Fibroblast of gingiva (primary cell): ENCODE measurements around the gene CKM.
A peak's percentile ranks its signal among the peaks of the same experiment; 100 is the strongest.

ENCODE experiments used
- DNase-seq: peaks from one replicate; pipeline ENCODE4 v3.0.0-alpha.2; 2011; ENCODE audit warnings: low read depth

The CKM gene

GRCh38 chr19:45322744-45323281, at the start of gene CKM:
TSS of gene CKM (minus strand) at chr19:45322875. CDS start at chr19:45319713, 3,162 bp downstream.
- DNase-seq, result no peak

- peak; percentile 99 for DNase-seq
These were observed 47.9 kb upstream of the CKM start, which contains the start of gene ERCC2 for GRCh38 chr19:45370410-45371204. TSS of gene ERCC2 (minus strand) at chr19:45370573. CDS start at chr19:45370540, 33 bp downstream.

- DNase-seq, result no peak
These were observed 46.2 kb upstream of the CKM start for GRCh38 chr19:45368737-45369340.

- no peak for DNase-seq
These were observed 45.5 kb upstream of the CKM start for GRCh38 chr19:45368127-45368526.

GRCh38 chr19:45364696-45365095, 42.0 kb upstream of the CKM start:
- DNase-seq, result no peak

GRCh38 chr19:45363861-45364459, 41.3 kb upstream of the CKM start:
- DNase-seq, result no peak

GRCh38 chr19:45362291-45362690, 39.6 kb upstream of the CKM start:
- DNase-seq, result no peak

GRCh38 chr19:45361608-45362007, 38.9 kb upstream of the CKM start:
- no peak for DNase-seq

- DNase-seq, result no peak
These were observed 35.6 kb upstream of the CKM start for GRCh38 chr19:45358213-45358792.

GRCh38 chr19:45357445-45357783, 34.7 kb upstream of the CKM start:
- no peak for DNase-seq

GRCh38 chr19:45356760-45357444, 34.2 kb upstream of the CKM start:
- DNase-seq, result no peak

GRCh38 chr19:45355910-45356309, 33.2 kb upstream of the CKM start:
- DNase-seq, result no peak

GRCh38 chr19:45355402-45355801, 32.7 kb upstream of the CKM start:
- no peak for DNase-seq

GRCh38 chr19:45354241-45354842, 31.7 kb upstream of the CKM start:
- no peak for DNase-seq

- no peak for DNase-seq
These were observed 30.5 kb upstream of the CKM start for GRCh38 chr19:45352914-45353796.

GRCh38 chr19:45352471-45352870, 29.8 kb upstream of the CKM start:
- no peak for DNase-seq

GRCh38 chr19:45352062-45352461, 29.4 kb upstream of the CKM start:
- DNase-seq, result no peak

- DNase-seq, result no peak
These were observed 28.8 kb upstream of the CKM start for GRCh38 chr19:45351401-45351952.

GRCh38 chr19:45350477-45351058, 27.9 kb upstream of the CKM start:
- no peak for DNase-seq

- DNase-seq, result no peak
These were observed 26.8 kb upstream of the CKM start for GRCh38 chr19:45349430-45349941.
